Uterus (tissue), 4 donors: ENCODE results near the gene GRAMD2B. TPM values are rescaled to one million over a fixed set of nuclear protein-coding genes. Genes with fewer than 3 reads are reported as not detected.
A peak's percentile ranks its signal among the peaks of the same experiment; 100 is the strongest.

Source experiments
- DNase-seq, 2 donors: peaks; one replicate each; pipeline ENCODE4 v3.0.0-alpha.2; 2019 to 2020
- H3K27ac ChIP-seq, 2 donors: fragments of 200-600 bp; sonication (generic); 1 replicate in 1 of 2; 2 replicates in 1 of 2; pipeline ENCODE4 v1.5.1; 2016 to 2018
- H3K27me3 ChIP-seq, 2 donors: fragments of 200-600 bp; sonication (generic); one replicate each; pipeline ENCODE4 v1.5.1; 2018 to 2019; ENCODE audit warnings: control low read depth in 1 of 2
- H3K36me3 ChIP-seq, 2 donors: fragments of 200-600 bp; sonication (generic); one replicate each; pipeline ENCODE4 v1.5.1; 2019; ENCODE audit warnings: control low read depth in 1 of 2
- H3K4me1 ChIP-seq, 2 donors: fragments of 200-600 bp; sonication (generic); one replicate each; pipeline ENCODE4 v1.5.1; 2018 to 2019; ENCODE audit warnings: control low read depth in 1 of 2
- H3K4me3 ChIP-seq, 2 donors: fragments of 200-600 bp; sonication (generic); 1 replicate in 1 of 2; 2 replicates in 1 of 2; pipeline ENCODE4 v1.5.1; 2018 to 2019; ENCODE audit warnings: mild to moderate bottlenecking in 1 of 2
- H3K9me3 ChIP-seq, 2 donors: fragments of 200-600 bp; sonication (generic); one replicate each; pipeline ENCODE4 v1.5.1; 2019; ENCODE audit warnings: control low read depth in 1 of 2
- CTCF ChIP-seq, 4 experiments: fragments of 200-600 bp in 2 of 4; fragments of 450-650 bp in 2 of 4; sonication (generic) in 2 of 4; IDR thresholded peaks; one replicate each; pipeline ENCODE4 v1.5.1; 2016 to 2019; ENCODE audit warnings: antibody characterized with exemption in 4 of 4, mild to moderate bottlenecking in 2 of 4, moderate library complexity in 1 of 4
- POLR2A ChIP-seq, 2 donors: fragments of 450-650 bp; IDR thresholded peaks; one replicate each; pipeline ENCODE4 v1.6.1; 2016; ENCODE audit warnings: antibody characterized with exemption in 2 of 2, mild to moderate bottlenecking in 1 of 2, moderate library complexity in 1 of 2
- intact Hi-C: fragments of 100-400 bp; cut with DNase I; formaldehyde crosslinking; loops from one replicate; pipeline ENCODE4 v1.15.1; 2023; ENCODE audit warnings: low total_unique reads
- total RNA-seq, 4 donors: library from RNA; depleted of rRNA in 3 of 4; stranded (reverse); fragments of >200 nt in 3 of 4; gene quantifications; one replicate each; pipeline versions ENCODE4 v1.1.0 to v1.2.4, GENCODE V29; 2014 to 2023
- donor health status: DM: yes; HTN: yes; CAD: no.

GRAMD2B gene
- total RNA-seq, 4 donors from 2014 or later, result 34.0 to 91.5 (median 58.8) TPM

- H3K4me3 ChIP-seq, result no peak overlapping the region
- DNase-seq, result peak; percentile 54 to 56
- H3K36me3 ChIP-seq, result no peaks in the 10 kb centered on the region
- H3K4me1 ChIP-seq, result peaks cover 0 to 6% of the 10 kb centered on the region in 2 donors
- TF ChIP-seq CTCF (IDR thresholded peaks at IDR 0.05), result no peak
- no peak for TF ChIP-seq POLR2A (IDR thresholded peaks at IDR 0.05)
- intact Hi-C loops, result no loop called here
- H3K9me3 ChIP-seq, result no peaks in the 10 kb centered on the region
- no peaks in the 10 kb centered on the region for H3K27me3 ChIP-seq
- peak overlapping the region; percentile 33 to 39 for H3K27ac ChIP-seq
Measured at GRCh38 chr5:126499278-126499677, 76.1 kb downstream of the GRAMD2B start.

GRCh38 chr5:126499853-126500342 is 76.7 kb downstream of the GRAMD2B start:
- H3K27ac ChIP-seq, result peak overlapping the region; percentile 33 to 39
- TF ChIP-seq CTCF (IDR thresholded peaks at IDR 0.05) (no peak), POLR2A (IDR thresholded peaks at IDR 0.05) (no peak)
- no peaks in the 10 kb centered on the region for H3K36me3 ChIP-seq
- DNase-seq, result no peak
- no peaks in the 10 kb centered on the region for H3K27me3 ChIP-seq
- H3K4me3 ChIP-seq, result no peak overlapping the region
- no peaks in the 10 kb centered on the region for H3K9me3 ChIP-seq
- intact Hi-C loops, result no loop called here
- H3K4me1 ChIP-seq, result peaks cover 0 to 6% of the 10 kb centered on the region in 2 donors

- Histone ChIP-seq H3K4me1 (peaks cover 0 to 6% of the 10 kb centered on the region in 2 donors), H3K9me3 (no peaks in the 10 kb centered on the region), H3K27me3 (no peaks in the 10 kb centered on the region), H3K27ac (peak overlapping the region; percentile 3 to 47), H3K4me3 (no peak overlapping the region), H3K36me3 (no peaks in the 10 kb centered on the region)
- intact Hi-C loops, result no loop called here
- TF ChIP-seq CTCF (IDR thresholded peaks at IDR 0.05) (no peak), POLR2A (IDR thresholded peaks at IDR 0.05) (no peak)
- no peak for DNase-seq
Measured at GRCh38 chr5:126501448-126501847, 78.2 kb downstream of the GRAMD2B start.

- intact Hi-C loops, result no loop called here
- H3K9me3 ChIP-seq, result no peaks in the 10 kb centered on the region
- H3K36me3 ChIP-seq, result no peaks in the 10 kb centered on the region
- no peaks in the 10 kb centered on the region for H3K27me3 ChIP-seq
- H3K4me3 ChIP-seq, result no peak overlapping the region
- peak overlapping the region; percentile 72 to 77 for H3K27ac ChIP-seq
- TF ChIP-seq CTCF (IDR thresholded peaks at IDR 0.05) (no peak), POLR2A (IDR thresholded peaks at IDR 0.05) (no peak)
- peaks cover 0 to 6% of the 10 kb centered on the region in 2 donors for H3K4me1 ChIP-seq
- peak; percentile 46 to 66 for DNase-seq
Measured at GRCh38 chr5:126503602-126504104, 80.4 kb downstream of the GRAMD2B start.

- Histone ChIP-seq H3K4me1 (peaks cover 0 to 6% of the 10 kb centered on the region in 2 donors), H3K27ac (peak overlapping the region; percentile 80 to 83), H3K27me3 (no peaks in the 10 kb centered on the region), H3K9me3 (no peaks in the 10 kb centered on the region), H3K36me3 (no peaks in the 10 kb centered on the region), H3K4me3 (no peak overlapping the region)
- intact Hi-C loops, result no loop called here
- TF ChIP-seq CTCF (IDR thresholded peaks at IDR 0.05) (no peak), POLR2A (IDR thresholded peaks at IDR 0.05) (no peak)
- DNase-seq, result no peak
Measured at GRCh38 chr5:126506079-126506478, 82.9 kb downstream of the GRAMD2B start.
